Hepatocyte (in vitro differentiated cells): ENCODE measurements around the gene HEPN1. TPM values are rescaled to one million over a fixed set of nuclear protein-coding genes. Genes with fewer than 3 reads are reported as not detected.

ENCODE experiments used
- DNase-seq: peaks from one replicate; pipeline ENCODE4 v3.0.0-alpha.2; 2016; ENCODE audit warnings: low spot score
- H2AFZ ChIP-seq: fragments of 200-600 bp; sonication (generic); 2 replicates; pipeline ENCODE4 v1.6.0; 2016; ENCODE audit warnings: antibody characterized with exemption, mild to moderate bottlenecking
- H3K27ac ChIP-seq: fragments of 200-600 bp; sonication (generic); 2 replicates; pipeline ENCODE4 v1.5.1; 2016; ENCODE audit warnings: mild to moderate bottlenecking
- H3K27me3 ChIP-seq: fragments of 200-600 bp; sonication (generic); 2 replicates; pipeline ENCODE4 v1.6.1; 2016
- H3K36me3 ChIP-seq: fragments of 200-600 bp; sonication (generic); replicated peaks from 2 replicates; pipeline ENCODE4 v1.5.1; 2016; ENCODE audit warnings: low read depth; ENCODE audit not compliant: insufficient read depth
- H3K4me1 ChIP-seq: fragments of 200-600 bp; sonication (generic); 2 replicates; pipeline ENCODE4 v1.5.1; 2016; ENCODE audit warnings: mild to moderate bottlenecking, moderate library complexity; ENCODE audit not compliant: insufficient read depth
- H3K4me2 ChIP-seq: fragments of 200-600 bp; sonication (generic); 2 replicates; pipeline ENCODE4 v1.6.0; 2016
- H3K4me3 ChIP-seq: fragments of 200-600 bp; sonication (generic); 2 replicates; pipeline ENCODE4 v1.5.1; 2016; ENCODE audit warnings: mild to moderate bottlenecking
- H3K79me2 ChIP-seq: fragments of 200-600 bp; sonication (generic); 2 replicates; pipeline ENCODE4 v1.6.0; 2017; ENCODE audit warnings: mild to moderate bottlenecking
- H3K9me2 ChIP-seq: fragments of 200-600 bp; sonication (generic); replicated peaks from 2 replicates; pipeline ENCODE4 v1.6.0; 2017; ENCODE audit warnings: mild to moderate bottlenecking; ENCODE audit not compliant: insufficient read depth
- H3K9me3 ChIP-seq: fragments of 200-600 bp; sonication (generic); 2 replicates; pipeline ENCODE4 v1.5.1; 2016; ENCODE audit warnings: low read depth, mild to moderate bottlenecking
- H4K20me1 ChIP-seq: fragments of 200-600 bp; sonication (generic); 2 replicates; pipeline ENCODE4 v1.6.0; 2016; ENCODE audit warnings: mild to moderate bottlenecking; ENCODE audit not compliant: insufficient read depth, poor library complexity, severe bottlenecking
- EZH2 ChIP-seq: fragments of 200-600 bp; sonication (generic); IDR thresholded peaks from 2 replicates; pipeline ENCODE4 v1.6.1; 2016; ENCODE audit warnings: antibody characterized with exemption, mild to moderate bottlenecking, borderline replicate concordance
- EZH2phosphoT487 ChIP-seq: fragments of 200-600 bp; sonication (generic); IDR thresholded peaks from one replicate; pipeline ENCODE4 v1.6.1; 2018; ENCODE audit warnings: antibody characterized with exemption, mild to moderate bottlenecking, low read depth, moderate library complexity; ENCODE audit not compliant: unreplicated experiment, severe bottlenecking
- WGBS: methylation state at CpG from one replicate; pipeline ENCODE4 v1.1.6; 2016; ENCODE audit warnings: low lambda C conversion rate; ENCODE audit errors: missing lambda C conversion rate; 5-methylcytosine and 5-hydroxymethylcytosine counted together
- polyA plus RNA-seq: library from polyadenylated mRNA; unstranded; fragments of >200 nt; fragmentation: Nextera tagmentation; extraction: Ambion mirVana; gene quantifications from 2 replicates; pipeline ENCODE4 v1.2.1, GENCODE V29; 2016
- total RNA-seq: library from RNA; depleted of rRNA; stranded (reverse); fragments of >200 nt; gene quantifications from 2 replicates; pipeline ENCODE4 v1.2.3, GENCODE V29; 2014
- TF ChIP-seq, protein P1 (sequence below): fragments of 200-600 bp; sonication (generic); IDR thresholded peaks from 2 replicates; pipeline ENCODE4 v1.5.1; 2016; ENCODE audit warnings: antibody characterized with exemption, mild to moderate bottlenecking; ENCODE audit not compliant: poor library complexity

HEPN1 gene
- total and polyA plus RNA-seq, 2 experiments from 2014 or later, result not detected

GRCh38 chr11:124884869-124885479, 34.1 kb upstream of the HEPN1 start:
- H3K4me2 ChIP-seq, result no peak overlapping the region
- H3K27me3 ChIP-seq, result no peaks in the 10 kb centered on the region
- H3K9me2 ChIP-seq, result no peaks in the 10 kb centered on the region
- no peaks in the 10 kb centered on the region for H3K36me3 ChIP-seq
- H3K4me1 ChIP-seq, result no peaks in the 10 kb centered on the region
- no peak overlapping the region for H3K27ac ChIP-seq
- TF ChIP-seq, protein P1, sequence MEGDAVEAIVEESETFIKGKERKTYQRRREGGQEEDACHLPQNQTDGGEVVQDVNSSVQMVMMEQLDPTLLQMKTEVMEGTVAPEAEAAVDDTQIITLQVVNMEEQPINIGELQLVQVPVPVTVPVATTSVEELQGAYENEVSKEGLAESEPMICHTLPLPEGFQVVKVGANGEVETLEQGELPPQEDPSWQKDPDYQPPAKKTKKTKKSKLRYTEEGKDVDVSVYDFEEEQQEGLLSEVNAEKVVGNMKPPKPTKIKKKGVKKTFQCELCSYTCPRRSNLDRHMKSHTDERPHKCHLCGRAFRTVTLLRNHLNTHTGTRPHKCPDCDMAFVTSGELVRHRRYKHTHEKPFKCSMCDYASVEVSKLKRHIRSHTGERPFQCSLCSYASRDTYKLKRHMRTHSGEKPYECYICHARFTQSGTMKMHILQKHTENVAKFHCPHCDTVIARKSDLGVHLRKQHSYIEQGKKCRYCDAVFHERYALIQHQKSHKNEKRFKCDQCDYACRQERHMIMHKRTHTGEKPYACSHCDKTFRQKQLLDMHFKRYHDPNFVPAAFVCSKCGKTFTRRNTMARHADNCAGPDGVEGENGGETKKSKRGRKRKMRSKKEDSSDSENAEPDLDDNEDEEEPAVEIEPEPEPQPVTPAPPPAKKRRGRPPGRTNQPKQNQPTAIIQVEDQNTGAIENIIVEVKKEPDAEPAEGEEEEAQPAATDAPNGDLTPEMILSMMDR, result no peak
- TF ChIP-seq EZH2phosphoT487 (no peak), EZH2 (no peak)
- no peak for DNase-seq
- no peak overlapping the region for H2AFZ ChIP-seq
- 71% methylated on average over 5 of the region's 5 CpGs for whole genome bisulfite sequencing
- H4K20me1 ChIP-seq, result no peaks in the 10 kb centered on the region
- no peaks in the 10 kb centered on the region for H3K9me3 ChIP-seq
- H3K79me2 ChIP-seq, result no peaks in the 10 kb centered on the region
- H3K4me3 ChIP-seq, result no peak overlapping the region

DNA sequence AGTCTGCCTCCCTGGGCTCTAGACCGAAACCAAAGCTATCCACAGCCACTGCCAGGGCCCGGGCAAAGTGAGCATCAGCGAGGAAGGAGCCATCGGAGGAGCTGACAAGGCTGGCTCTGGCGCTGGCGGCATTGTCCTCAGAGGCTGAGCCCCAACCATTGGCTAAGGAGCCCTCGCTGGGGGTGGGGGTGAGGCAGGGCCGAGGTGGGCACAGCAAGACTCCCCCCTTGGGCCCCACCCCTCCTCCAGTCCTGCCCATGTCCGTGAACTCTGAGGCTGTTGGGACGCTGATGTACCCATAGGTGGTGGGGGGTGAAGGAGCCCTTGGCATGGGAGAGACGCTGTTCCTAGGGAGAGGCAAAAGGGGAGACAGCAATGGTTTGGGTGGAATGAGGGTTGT, 32.6 kb upstream of the HEPN1 start:
- Histone ChIP-seq H3K4me3 (no peak overlapping the region), H4K20me1 (no peaks in the 10 kb centered on the region), H3K79me2 (no peaks in the 10 kb centered on the region), H3K27ac (no peak overlapping the region), H3K36me3 (no peaks in the 10 kb centered on the region), H3K4me1 (no peaks in the 10 kb centered on the region), H3K9me2 (no peaks in the 10 kb centered on the region), H3K4me2 (no peak overlapping the region), H2AFZ (no peak overlapping the region), H3K9me3 (no peaks in the 10 kb centered on the region), H3K27me3 (no peaks in the 10 kb centered on the region)
- WGBS, result 85% methylated on average over 10 of the region's 11 CpGs
- TF ChIP-seq EZH2, result no peak
- no peak for TF ChIP-seq EZH2phosphoT487
- TF ChIP-seq, protein P1, result no peak
- DNase-seq, result no peak

- H3K36me3 ChIP-seq, result no peaks in the 10 kb centered on the region
- no peak overlapping the region for H3K4me3 ChIP-seq
- no peaks in the 10 kb centered on the region for H3K9me3 ChIP-seq
- H2AFZ ChIP-seq, result no peak overlapping the region
- H3K79me2 ChIP-seq, result no peaks in the 10 kb centered on the region
- DNase-seq, result no peak
- H3K9me2 ChIP-seq, result no peaks in the 10 kb centered on the region
- H4K20me1 ChIP-seq, result no peaks in the 10 kb centered on the region
- H3K27me3 ChIP-seq, result no peaks in the 10 kb centered on the region
- H3K4me1 ChIP-seq, result no peaks in the 10 kb centered on the region
- H3K27ac ChIP-seq, result no peak overlapping the region
- 84% methylated on average over 8 of the region's 12 CpGs for WGBS
- no peak overlapping the region for H3K4me2 ChIP-seq
- TF ChIP-seq, protein P1, result no peak
- TF ChIP-seq EZH2 (no peak), EZH2phosphoT487 (no peak)
These were observed 31.9 kb upstream of the HEPN1 start for GRCh38 chr11:124886978-124887666.
